GM19043 (cell line): ENCODE data around the gene SOHLH1.

Source experiments
- ATAC-seq: cut with Tn5 transposase; IDR thresholded peaks from one replicate; pipeline ENCODE4 v1.9.1; 2021; ENCODE audit warnings: low read depth; ENCODE audit not compliant: unreplicated experiment

Gene SOHLH1

GRCh38 chr9:135699440-135699839 lies at the start of gene SOHLH1:
SOHLH1 (minus strand) TSS chr9:135699481; CDS start chr9:135699467, 14 bp downstream.
- no peak for ATAC-seq

GRCh38 chr9:135748676-135749075 lies 49.4 kb upstream of the SOHLH1 start:
- no peak for ATAC-seq

- no peak for ATAC-seq
These were observed 48.0 kb upstream of the SOHLH1 start for GRCh38 chr9:135747311-135747710.

- no peak for ATAC-seq
These were observed 47.3 kb upstream of the SOHLH1 start for GRCh38 chr9:135746565-135746964.

- no peak for ATAC-seq
These were observed 46.5 kb upstream of the SOHLH1 start for GRCh38 chr9:135745686-135746324.

- ATAC-seq, result no peak
These were observed 45.9 kb upstream of the SOHLH1 start for GRCh38 chr9:135745189-135745588.

- ATAC-seq, result no peak
These were observed 45.2 kb upstream of the SOHLH1 start for GRCh38 chr9:135744333-135745070.

GRCh38 chr9:135743546-135744332 lies 44.5 kb upstream of the SOHLH1 start:
- ATAC-seq, result no peak

- ATAC-seq, result no peak
These were observed 43.7 kb upstream of the SOHLH1 start for GRCh38 chr9:135743021-135743420.

GRCh38 chr9:135741276-135742219 lies 42.3 kb upstream of the SOHLH1 start:
- no peak for ATAC-seq

- no peak for ATAC-seq
These were observed 40.3 kb upstream of the SOHLH1 start for GRCh38 chr9:135739271-135740220.

GRCh38 chr9:135737840-135738521 lies 38.7 kb upstream of the SOHLH1 start:
- ATAC-seq, result no peak

- ATAC-seq, result no peak
These were observed 37.9 kb upstream of the SOHLH1 start for GRCh38 chr9:135736979-135737839.

GRCh38 chr9:135736272-135736978 lies 37.1 kb upstream of the SOHLH1 start:
- ATAC-seq, result no peak

- ATAC-seq, result no peak
These were observed 35.4 kb upstream of the SOHLH1 start for GRCh38 chr9:135734616-135735144.

GRCh38 chr9:135732569-135733257 lies 33.4 kb upstream of the SOHLH1 start:
- ATAC-seq, result no peak
